Lower leg skin (tissue), 4 donors: ENCODE measurements around the gene DACT2. TPM values are rescaled to one million over a fixed set of nuclear protein-coding genes. Genes with fewer than 3 reads are reported as not detected.
"Not testable (repeated sequence)": the region's sequence is repeated elsewhere in the genome, so short reads cannot be mapped to it uniquely, and the experiment has no call there.

Source experiments
- DNase-seq, 2 donors: peaks; one replicate each; pipeline ENCODE4 v3.0.0-alpha.2; 2019; ENCODE audit warnings: low spot score in 2 of 2
- H3K4me3 ChIP-seq: fragments of 200-600 bp; sonication (generic); 2 replicates; pipeline ENCODE4 v1.5.1; 2017; ENCODE audit warnings: mild to moderate bottlenecking, low read depth; ENCODE audit not compliant: poor library complexity, severe bottlenecking
- CTCF ChIP-seq, 3 donors: fragments of 450-650 bp; IDR thresholded peaks; one replicate each; pipeline ENCODE4 v1.5.1; 2016; ENCODE audit warnings: antibody characterized with exemption in 3 of 3, mild to moderate bottlenecking in 3 of 3, moderate library complexity in 2 of 3
- POLR2A ChIP-seq, 2 donors: fragments of 450-650 bp; IDR thresholded peaks; one replicate each; pipeline ENCODE4 v1.6.1; 2016 to 2017; ENCODE audit warnings: antibody characterized with exemption in 2 of 2, mild to moderate bottlenecking in 1 of 2, moderate library complexity in 1 of 2
- WGBS, 2 donors: methylation state at CpG; one replicate each; pipeline ENCODE4 v1.1.5; 2018; 5-methylcytosine and 5-hydroxymethylcytosine counted together
- intact Hi-C: fragments of 100-400 bp; cut with DNase I; formaldehyde crosslinking; loops from one replicate; pipeline ENCODE4 v1.15.0; 2023; ENCODE audit warnings: low total_unique reads
- total RNA-seq, 4 donors: library from RNA; depleted of rRNA; stranded (reverse); fragments of >200 nt; gene quantifications; one replicate each; pipeline ENCODE4 v1.1.0, GENCODE V29; 2016

DACT2 gene
- total RNA-seq, 4 donors from 2014 or later: 11.1 to 19.1 (median 15.4) TPM

GRCh38 chr6:168361766-168362165 lies 42.2 kb upstream of the DACT2 start:
- DNase-seq: no peak
- H3K4me3 ChIP-seq: no peak overlapping the region
- TF ChIP-seq CTCF (IDR thresholded peaks at IDR 0.05): no peak
- no peak for TF ChIP-seq POLR2A (IDR thresholded peaks at IDR 0.05)
- intact Hi-C loops: no loop called here
- WGBS, 2 donors: 91 to 95% methylated on average over 9 of the region's 9 CpGs

- TF ChIP-seq CTCF (IDR thresholded peaks at IDR 0.05) (no peak), POLR2A (IDR thresholded peaks at IDR 0.05) (no peak)
- no peak for DNase-seq
- WGBS, 2 donors: 83 to 84% methylated on average over 14 of the region's 14 CpGs
- H3K4me3 ChIP-seq: no peak overlapping the region
- intact Hi-C loops: loop anchor here (10.0 kb wide), 1 partner anchor 205 kb away; no protein-coding TSS in a partner anchor
Observed at GRCh38 chr6:168359794-168360193, 40.2 kb upstream of the DACT2 start.

GRCh38 chr6:168358842-168359420 lies 39.4 kb upstream of the DACT2 start:
- 87 to 88% methylated on average over 15 to 18 of the region's 20 CpGs for WGBS, 2 donors
- intact Hi-C loops: loop anchor here (10.0 kb wide), 1 partner anchor 204 kb away; no protein-coding TSS in a partner anchor
- peak in 1 of 2 donors; percentile 42 for DNase-seq
- H3K4me3 ChIP-seq: no peak overlapping the region
- TF ChIP-seq POLR2A (IDR thresholded peaks at IDR 0.05): no peak
- TF ChIP-seq CTCF (IDR thresholded peaks at IDR 0.05): no peak

- H3K4me3 ChIP-seq: not testable (repeated sequence)
- 90 to 92% methylated on average over 10 to 14 of the region's 20 CpGs for WGBS, 2 donors
- intact Hi-C loops: loop anchor here (10.0 kb wide), 1 partner anchor 202 kb away; no protein-coding TSS in a partner anchor
- DNase-seq: peak in 1 of 2 donors; percentile 29
Observed at GRCh38 chr6:168356872-168357271, 37.3 kb upstream of the DACT2 start.

- TF ChIP-seq CTCF (IDR thresholded peaks at IDR 0.05) (peak in 1 of 3 donors; percentile 46), POLR2A (IDR thresholded peaks at IDR 0.05) (no peak)
- WGBS, 2 donors: 29 to 51% methylated on average over 15 to 27 of the region's 28 CpGs
- DNase-seq: peak in 1 of 2 donors; percentile 85
- no peak overlapping the region for H3K4me3 ChIP-seq
- intact Hi-C loops: loop anchor here (10.0 kb wide), 1 partner anchor 201 kb away; no protein-coding TSS in a partner anchor
Observed at GRCh38 chr6:168355716-168356522, 36.3 kb upstream of the DACT2 start.

- no peak overlapping the region for H3K4me3 ChIP-seq
- no peak for TF ChIP-seq POLR2A (IDR thresholded peaks at IDR 0.05)
- no peak for TF ChIP-seq CTCF (IDR thresholded peaks at IDR 0.05)
- DNase-seq: peak in 1 of 2 donors; percentile 50
- intact Hi-C loops: loop anchor here (10.0 kb wide), 1 partner anchor 200 kb away; no protein-coding TSS in a partner anchor
- WGBS, 2 donors: 83 to 85% methylated on average over 10 of the region's 10 CpGs
Observed at GRCh38 chr6:168354338-168354737, 34.8 kb upstream of the DACT2 start.
